Forelimb muscle (tissue), 1 donor: Measurements from ENCODE around the gene RHOB. TPM values are rescaled to one million over a fixed set of nuclear protein-coding genes. Genes with fewer than 3 reads are reported as not detected.
A peak's percentile ranks its signal among the peaks of the same experiment; 100 is the strongest.
"Not testable (repeated sequence)": the region's sequence is repeated elsewhere in the genome, so short reads cannot be mapped to it uniquely, and the experiment has no call there.

Experiments used
- DNase-seq: peaks from one replicate; pipeline ENCODE4 v3.0.0-alpha.2; 2013; ENCODE audit warnings: low read depth
- polyA plus RNA-seq: library from polyadenylated mRNA; unstranded; fragments of 120-200 nt; gene quantifications from one replicate; pipeline ENCODE4 v1.2.1, GENCODE V29; 2013; ENCODE audit not compliant: insufficient read length

The RHOB gene
- polyA plus RNA-seq = 119 TPM

- peak; percentile 95 for DNase-seq
Observed at GRCh38 chr2:20446917-20447436, at the start of gene RHOB. TSS of gene RHOB (plus strand) at chr2:20447074. CDS start at chr2:20447466, 392 bp downstream.

DNA sequence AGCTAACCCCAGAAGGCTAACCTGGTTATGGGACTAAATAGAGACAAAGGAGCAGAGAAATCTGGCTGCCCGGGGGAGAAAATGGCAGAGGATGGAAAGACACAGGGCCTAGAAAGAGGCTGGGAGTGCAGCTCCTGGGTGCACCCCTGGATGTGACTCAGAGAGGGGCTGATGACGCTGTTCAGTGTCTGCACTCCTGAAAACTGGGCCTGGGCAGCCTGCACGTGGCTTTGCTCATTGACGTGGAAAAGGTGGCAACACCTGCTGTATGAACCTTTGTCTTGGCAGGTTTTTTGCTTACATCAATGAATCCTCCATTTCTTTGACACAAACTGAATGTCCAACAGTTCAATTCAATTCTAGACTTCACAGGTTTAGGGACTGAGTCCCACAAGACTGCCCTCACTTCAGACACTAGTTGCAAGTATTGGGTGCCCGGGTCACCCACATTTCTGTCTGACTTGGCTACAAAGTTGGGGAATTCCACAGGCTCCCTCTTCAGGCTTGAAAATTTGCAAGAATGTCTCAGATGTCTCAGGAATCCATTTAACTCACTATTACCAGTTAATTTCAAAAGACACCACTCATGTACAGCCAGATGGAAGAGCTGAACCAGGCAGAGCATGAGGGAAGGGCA lies 48.9 kb upstream of the RHOB start:
- DNase-seq = no peak

DNA sequence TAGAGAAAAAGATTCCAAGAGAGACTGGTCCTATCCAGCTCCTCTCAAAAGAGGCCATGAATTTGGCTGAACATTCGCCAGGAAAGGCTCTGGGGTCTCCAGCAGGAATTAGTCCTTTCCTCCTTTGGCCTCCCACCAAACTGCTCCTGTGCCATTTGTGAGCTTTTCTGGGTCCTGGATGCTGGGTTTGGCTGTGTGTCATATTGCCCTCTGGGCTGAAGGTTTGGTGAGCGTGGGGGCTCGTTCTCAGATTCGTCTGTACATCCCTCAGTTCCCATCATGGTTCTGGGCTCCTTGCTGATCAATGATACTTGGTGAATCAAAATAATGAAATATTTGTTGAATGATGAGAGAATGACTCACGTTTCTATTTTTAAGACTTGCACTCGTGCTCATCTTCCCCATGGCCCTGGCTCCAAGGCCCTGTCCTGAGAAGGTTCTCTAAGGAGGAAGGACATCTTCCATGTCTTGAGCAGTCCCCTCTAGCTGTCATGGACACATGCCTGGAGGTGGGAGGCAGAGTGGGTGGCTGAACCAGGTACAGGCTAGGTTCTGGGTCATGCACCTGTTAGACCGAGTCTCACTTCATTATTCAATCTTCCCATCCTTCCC lies 47.8 kb upstream of the RHOB start:
- no peak for DNase-seq

DNA sequence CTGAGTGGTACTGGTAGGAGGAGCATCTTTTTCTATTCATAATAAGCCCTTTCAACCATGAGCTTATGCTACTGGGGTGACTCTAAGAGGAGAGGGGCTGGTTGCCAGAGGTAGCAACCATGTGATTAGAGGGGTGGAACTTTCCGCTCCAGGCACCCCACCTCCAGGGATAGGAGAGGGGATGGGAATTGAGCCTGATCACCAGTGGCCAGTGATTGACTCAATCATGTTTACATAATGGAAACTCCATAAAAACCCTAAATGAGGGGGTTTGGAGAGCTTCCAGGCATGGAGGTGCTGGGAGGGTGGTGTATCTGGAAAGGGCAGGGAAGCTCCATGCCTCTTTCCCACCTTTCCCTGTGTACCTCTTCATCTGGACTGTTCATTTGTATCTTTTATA lies 46.6 kb upstream of the RHOB start:
- DNase-seq = no peak

DNA sequence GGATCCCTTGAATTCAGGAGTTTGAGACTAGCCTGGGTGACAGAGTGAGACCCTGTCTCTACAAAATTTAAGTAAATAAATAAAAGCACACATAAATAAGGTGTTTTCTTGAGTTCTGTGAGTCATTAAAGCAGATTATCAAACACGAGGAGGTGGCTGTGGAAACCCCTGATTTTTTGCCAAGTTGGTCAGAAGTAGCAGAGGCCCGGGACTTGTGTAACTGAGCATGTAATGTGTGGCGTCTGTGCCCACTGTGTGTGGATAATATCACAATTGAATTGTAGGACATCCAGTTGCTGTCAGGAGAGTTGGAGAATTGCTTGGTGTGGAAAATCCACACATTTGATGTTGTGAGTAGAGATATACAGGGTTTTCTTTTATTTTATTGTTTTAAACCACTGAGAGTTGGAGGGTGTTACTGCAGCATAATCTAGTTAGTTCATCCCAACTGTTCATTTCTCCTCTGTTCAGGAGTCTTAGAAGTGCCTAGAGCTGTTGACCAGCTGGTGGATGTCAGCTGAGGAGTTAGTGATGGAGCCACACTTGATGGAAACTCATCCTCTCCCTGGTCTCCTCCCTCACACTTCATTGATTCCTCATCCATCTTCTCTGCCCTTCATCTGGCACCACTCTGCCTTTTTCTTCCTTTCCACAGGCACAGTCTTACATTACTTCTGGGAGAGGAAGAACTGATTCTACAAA lies 45.9 kb upstream of the RHOB start:
- DNase-seq = no peak

GRCh38 chr2:20401489-20401835 lies 45.4 kb upstream of the RHOB start:
- DNase-seq = no peak

- DNase-seq = no peak
Observed at GRCh38 chr2:20403774-20404312, 43.0 kb upstream of the RHOB start.

- no peak for DNase-seq
Observed at GRCh38 chr2:20404950-20405349, 41.9 kb upstream of the RHOB start.

- no peak for DNase-seq
Observed at GRCh38 chr2:20409039-20409438, 37.8 kb upstream of the RHOB start.

DNA sequence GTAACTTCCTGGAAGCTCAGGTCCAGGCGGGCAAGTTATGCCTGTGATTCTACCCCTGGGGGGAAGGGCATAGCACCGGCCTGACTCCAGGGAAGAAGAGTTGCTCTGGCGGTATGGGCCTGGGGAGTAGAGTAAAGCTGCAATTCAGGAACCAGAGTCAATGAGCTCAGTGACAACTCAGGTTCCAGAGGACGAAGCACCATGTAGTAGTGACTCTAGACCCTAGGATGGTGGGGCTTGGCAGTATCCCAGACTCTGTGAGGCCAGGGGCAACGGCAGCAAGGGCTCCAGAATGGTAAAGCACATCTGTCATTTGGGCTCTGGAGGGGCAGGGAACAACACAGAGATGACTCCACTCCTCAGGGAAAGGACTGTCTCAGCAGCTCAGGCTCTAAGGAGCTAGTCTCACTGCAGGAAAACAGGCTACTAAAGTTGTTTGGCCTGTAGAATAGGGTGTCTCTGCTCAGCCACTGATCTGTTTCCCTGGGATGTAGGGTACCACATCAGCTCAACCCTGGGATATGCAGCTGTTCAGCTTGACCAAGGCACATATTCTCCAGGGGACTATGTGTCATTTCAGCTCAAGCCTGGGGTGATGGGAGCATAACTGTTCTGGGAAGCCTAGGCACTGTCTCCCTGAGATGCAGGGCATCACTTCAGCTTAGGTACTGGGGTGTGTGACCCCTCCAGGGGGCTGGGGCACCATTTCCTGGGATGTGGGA lies 36.2 kb upstream of the RHOB start:
- no peak for DNase-seq

DNA sequence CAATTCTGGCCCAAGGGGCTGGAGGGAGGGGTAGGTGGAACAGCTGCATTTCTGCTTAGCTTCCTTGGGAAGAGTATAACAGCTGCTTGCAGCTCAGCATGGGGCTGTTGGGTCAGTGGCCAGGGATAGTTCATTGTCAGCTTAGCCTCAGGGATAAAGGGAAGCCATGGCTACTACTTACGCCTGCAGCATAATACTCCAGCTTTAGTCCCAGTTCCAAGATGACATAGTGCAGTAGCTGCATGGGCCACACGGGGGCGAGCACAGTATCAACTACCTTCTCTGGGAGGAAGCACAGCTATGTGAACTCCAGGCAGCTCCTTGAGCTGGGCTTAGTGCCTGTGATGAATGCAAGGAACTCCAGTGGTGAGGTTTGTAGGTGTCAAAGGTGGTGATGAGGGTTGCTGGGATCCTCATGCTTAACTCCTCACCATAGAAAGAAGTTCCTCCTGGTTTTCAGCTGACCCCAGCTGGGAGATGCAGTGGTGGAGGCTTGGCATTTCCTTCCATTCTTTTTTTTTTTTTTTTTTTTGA lies 35.4 kb upstream of the RHOB start:
- DNase-seq = no peak

DNA sequence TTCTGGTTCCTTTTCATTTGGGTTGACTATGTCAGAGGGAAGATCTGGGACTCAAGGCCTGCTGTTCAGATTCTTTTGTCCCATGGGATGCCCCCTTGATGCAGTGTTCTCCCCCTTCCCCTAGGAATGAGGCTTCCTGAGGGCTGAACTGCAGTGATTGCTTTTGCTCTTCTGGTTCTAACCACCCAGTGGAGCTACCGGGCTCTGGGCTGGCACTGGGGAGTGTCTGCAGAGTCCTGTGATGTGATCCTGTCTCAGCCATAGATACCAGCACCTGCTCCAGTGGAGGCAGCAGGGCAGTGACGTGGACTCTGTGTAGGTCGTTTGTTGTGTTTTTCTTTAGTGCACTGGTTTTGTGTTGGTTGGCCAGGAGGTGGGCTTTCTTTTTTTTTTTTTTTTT lies 32.1 kb upstream of the RHOB start:
- no peak for DNase-seq

GRCh38 chr2:20415511-20415918 lies 31.4 kb upstream of the RHOB start:
- DNase-seq = no peak

- DNase-seq = no peak
Observed at GRCh38 chr2:20416723-20417122, 30.2 kb upstream of the RHOB start.

DNA sequence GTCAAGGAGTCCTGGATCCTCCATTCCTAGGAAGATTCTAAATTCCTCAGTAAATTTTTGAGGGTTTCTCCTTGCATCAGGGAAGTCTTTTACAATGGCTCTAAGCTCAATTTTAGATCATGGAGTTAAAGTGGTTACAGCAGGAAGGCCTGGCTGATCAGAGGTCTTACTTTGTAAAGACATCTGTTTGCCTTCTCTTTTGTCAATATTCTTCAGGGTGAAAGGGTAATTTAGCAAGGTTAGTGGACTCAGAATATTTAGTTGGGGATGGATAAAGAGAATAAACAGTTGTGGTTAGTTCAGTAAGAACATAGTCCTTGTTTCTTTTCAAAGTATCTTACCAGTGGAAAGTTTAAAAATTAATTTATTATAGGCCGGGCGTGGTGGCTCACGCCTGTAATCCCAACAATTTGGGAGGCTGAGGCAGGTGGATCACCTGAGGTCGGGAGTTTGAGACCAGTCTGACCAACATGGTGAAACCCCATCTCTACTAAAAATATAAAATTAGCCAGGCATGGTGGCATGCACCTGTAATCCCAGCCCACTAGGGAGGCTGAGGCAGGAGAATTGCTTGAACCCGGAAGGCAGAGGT lies 29.5 kb upstream of the RHOB start:
- not testable (repeated sequence) for DNase-seq

DNA sequence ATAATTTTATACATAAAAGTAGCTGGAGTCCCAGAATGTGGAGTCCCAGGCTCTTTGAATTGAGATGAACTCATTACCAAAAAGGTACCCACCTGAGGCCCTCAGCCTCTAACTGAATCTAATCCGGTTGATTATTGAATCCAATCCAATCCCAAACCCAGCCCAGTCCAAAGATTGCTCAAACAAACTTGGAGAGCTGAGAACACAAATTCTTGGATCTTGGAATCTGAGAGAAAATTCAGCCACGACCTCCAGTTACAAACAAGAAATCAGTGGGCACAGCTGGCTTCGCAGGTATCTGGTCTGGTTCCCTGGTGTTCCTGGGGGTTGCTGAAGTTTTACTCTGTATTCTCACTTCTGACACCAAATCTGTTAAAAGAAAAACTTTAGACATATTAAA lies 28.4 kb upstream of the RHOB start:
- no peak for DNase-seq

- no peak for DNase-seq
Observed at GRCh38 chr2:20419007-20419576, 27.8 kb upstream of the RHOB start.

GRCh38 chr2:20419752-20420151 lies 27.1 kb upstream of the RHOB start:
- DNase-seq = no peak

GRCh38 chr2:20421336-20421987 lies 25.4 kb upstream of the RHOB start:
- DNase-seq = no peak

DNA sequence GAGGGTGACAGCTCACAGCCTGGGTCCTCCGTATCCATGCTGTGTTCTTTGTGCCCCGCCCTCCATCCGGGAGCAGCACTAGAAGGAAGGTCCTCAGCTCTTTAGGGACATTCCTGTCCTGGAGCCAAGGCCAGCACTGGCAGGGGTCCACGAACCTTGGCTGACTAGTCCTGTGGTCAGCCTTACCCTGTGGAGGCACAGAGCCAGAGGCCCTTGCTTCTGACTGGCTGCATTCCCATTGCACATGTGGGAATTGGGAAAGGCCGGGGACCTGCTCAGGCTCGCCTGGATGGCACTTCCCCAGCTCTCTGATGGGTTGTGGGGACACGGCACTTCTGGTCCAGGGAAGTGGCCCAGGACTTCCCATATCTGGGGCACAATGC lies 24.9 kb upstream of the RHOB start:
- no peak for DNase-seq
